HFFc6 (cell line): ENCODE results near the gene NOL7. TPM values are rescaled to one million over a fixed set of nuclear protein-coding genes. Genes with fewer than 3 reads are reported as not detected.

Experiments
- DNase-seq: peaks from one replicate; pipeline ENCODE4 v3.0.0-alpha.2; 2018
- H3K27ac Mint-ChIP-seq: 2 replicates; pipeline ENCODE4 v1.8.0; 2020; ENCODE audit warnings: mild to moderate bottlenecking, mixed read lengths
- H3K27me3 Mint-ChIP-seq: 2 replicates; pipeline ENCODE4 v1.8.0; 2021; ENCODE audit warnings: mild to moderate bottlenecking, moderate library complexity, mixed read lengths; ENCODE audit not compliant: insufficient read depth
- H3K36me3 Mint-ChIP-seq: 2 replicates; pipeline ENCODE4 v1.8.0; 2021; ENCODE audit warnings: low read depth, mixed read lengths
- H3K4me1 Mint-ChIP-seq: 2 replicates; pipeline ENCODE4 v1.8.0; 2020; ENCODE audit warnings: low read depth, mixed read lengths
- H3K4me3 Mint-ChIP-seq: 2 replicates; pipeline ENCODE4 v1.8.0; 2020; ENCODE audit warnings: mild to moderate bottlenecking, moderate library complexity, mixed read lengths
- H3K9me3 Mint-ChIP-seq: 2 replicates; pipeline ENCODE4 v1.8.0; 2020; ENCODE audit warnings: mild to moderate bottlenecking, mixed read lengths
- total RNA-seq, 6 experiments: library from RNA; stranded (reverse); fragmentation: NEBNext Ultra II Directional; extraction: Animal tissue kit (Norgen Biotek cat#: 25700); gene quantifications; 2 replicates in 1 of 6; 3 replicates in 5 of 6; pipeline ENCODE4 v1.2.3, GENCODE V29; 2021
- TF ChIP-seq, protein P1 (sequence below): fragments of 200-600 bp; sonication (generic); IDR thresholded peaks from 2 replicates; pipeline ENCODE4 v1.5.0; 2021; ENCODE audit warnings: antibody characterized with exemption, mild to moderate bottlenecking

The NOL7 gene
- total RNA-seq, 6 experiments from 2014 or later, result 68.4 to 89.6 (median 84.8) TPM

DNA sequence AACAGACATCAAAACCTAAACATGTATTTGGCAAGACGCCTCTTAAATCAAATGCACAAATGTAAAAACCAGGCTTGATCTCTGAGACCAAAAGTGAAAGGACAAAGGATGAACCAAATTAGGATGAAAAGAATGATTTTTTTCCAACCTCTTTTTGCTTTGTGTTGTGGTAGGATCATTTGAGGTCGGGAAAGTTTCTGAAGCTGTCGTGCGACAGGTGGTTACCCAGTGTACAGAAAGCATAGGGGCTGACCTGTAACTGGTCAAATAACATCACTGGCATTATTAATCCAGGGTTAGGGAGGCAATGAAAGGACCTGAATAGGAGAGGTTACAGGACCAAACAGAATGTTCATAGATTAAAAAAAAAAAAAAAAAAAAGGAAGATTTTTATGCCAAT, 18.1 kb upstream of the NOL7 start:
- Mint-ChIP-seq H3K4me3 (no peak overlapping the region), H3K27ac (no peak overlapping the region), H3K9me3 (no peaks in the 10 kb centered on the region), H3K4me1 (peaks cover 22% of the 10 kb centered on the region), H3K27me3 (no peaks in the 10 kb centered on the region), H3K36me3 (no peaks in the 10 kb centered on the region)
- TF ChIP-seq, protein P1, sequence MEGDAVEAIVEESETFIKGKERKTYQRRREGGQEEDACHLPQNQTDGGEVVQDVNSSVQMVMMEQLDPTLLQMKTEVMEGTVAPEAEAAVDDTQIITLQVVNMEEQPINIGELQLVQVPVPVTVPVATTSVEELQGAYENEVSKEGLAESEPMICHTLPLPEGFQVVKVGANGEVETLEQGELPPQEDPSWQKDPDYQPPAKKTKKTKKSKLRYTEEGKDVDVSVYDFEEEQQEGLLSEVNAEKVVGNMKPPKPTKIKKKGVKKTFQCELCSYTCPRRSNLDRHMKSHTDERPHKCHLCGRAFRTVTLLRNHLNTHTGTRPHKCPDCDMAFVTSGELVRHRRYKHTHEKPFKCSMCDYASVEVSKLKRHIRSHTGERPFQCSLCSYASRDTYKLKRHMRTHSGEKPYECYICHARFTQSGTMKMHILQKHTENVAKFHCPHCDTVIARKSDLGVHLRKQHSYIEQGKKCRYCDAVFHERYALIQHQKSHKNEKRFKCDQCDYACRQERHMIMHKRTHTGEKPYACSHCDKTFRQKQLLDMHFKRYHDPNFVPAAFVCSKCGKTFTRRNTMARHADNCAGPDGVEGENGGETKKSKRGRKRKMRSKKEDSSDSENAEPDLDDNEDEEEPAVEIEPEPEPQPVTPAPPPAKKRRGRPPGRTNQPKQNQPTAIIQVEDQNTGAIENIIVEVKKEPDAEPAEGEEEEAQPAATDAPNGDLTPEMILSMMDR, result no peak
- DNase-seq, result no peak

DNA sequence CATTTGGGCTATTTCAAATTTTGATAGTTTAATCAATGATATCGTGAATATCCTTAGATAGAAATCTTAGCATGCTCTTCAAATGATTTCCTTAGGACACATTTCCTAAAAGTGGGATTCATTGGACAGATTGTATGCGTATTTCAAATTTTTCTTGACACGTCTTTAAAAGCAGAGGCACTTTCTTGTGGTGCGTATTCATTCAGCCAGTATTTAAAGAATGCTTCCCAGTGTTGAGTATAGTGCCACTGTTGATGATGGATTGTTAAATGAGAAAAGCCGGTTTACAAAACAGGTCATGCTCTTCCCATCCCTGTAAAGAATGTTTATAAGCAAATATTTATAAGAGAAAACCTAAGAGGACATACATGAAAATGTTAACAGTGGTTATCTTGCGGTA, 15.1 kb upstream of the NOL7 start:
- Mint-ChIP-seq H3K27ac (no peak overlapping the region), H3K4me1 (peaks cover under 1% of the 10 kb centered on the region; the same call in 1 of the 2 replicates), H3K4me3 (no peak overlapping the region), H3K27me3 (no peaks in the 10 kb centered on the region), H3K36me3 (peaks cover 3% of the 10 kb centered on the region; the same call in 1 of the 2 replicates), H3K9me3 (no peaks in the 10 kb centered on the region)
- no peak for DNase-seq
- TF ChIP-seq, protein P1, result no peak

DNA sequence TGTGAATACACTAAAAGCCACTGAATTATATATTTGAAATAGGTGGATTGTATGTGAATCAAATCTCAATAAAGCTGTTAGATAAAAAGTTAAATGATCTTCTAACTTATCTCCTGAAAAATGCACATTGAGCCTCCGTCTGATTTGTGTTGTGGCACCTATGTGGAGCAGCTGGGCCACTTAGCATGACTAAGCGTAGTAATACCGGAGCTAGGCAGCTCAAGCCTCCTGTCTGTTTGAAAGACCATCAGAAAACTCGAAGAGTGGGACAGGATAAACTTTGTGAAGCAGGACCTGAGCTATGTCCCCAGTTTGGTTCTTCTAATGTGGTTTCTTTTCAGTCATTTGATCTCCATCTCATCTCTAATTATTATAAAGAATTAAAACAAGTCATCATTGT, 11.0 kb upstream of the NOL7 start:
- DNase-seq, result no peak
- no peaks in the 10 kb centered on the region for H3K4me1 Mint-ChIP-seq
- H3K27ac Mint-ChIP-seq, result no peak overlapping the region
- H3K9me3 Mint-ChIP-seq, result no peaks in the 10 kb centered on the region
- TF ChIP-seq, protein P1, result no peak
- no peak overlapping the region for H3K4me3 Mint-ChIP-seq
- peaks cover 11% of the 10 kb centered on the region for H3K36me3 Mint-ChIP-seq
- no peaks in the 10 kb centered on the region for H3K27me3 Mint-ChIP-seq

DNA sequence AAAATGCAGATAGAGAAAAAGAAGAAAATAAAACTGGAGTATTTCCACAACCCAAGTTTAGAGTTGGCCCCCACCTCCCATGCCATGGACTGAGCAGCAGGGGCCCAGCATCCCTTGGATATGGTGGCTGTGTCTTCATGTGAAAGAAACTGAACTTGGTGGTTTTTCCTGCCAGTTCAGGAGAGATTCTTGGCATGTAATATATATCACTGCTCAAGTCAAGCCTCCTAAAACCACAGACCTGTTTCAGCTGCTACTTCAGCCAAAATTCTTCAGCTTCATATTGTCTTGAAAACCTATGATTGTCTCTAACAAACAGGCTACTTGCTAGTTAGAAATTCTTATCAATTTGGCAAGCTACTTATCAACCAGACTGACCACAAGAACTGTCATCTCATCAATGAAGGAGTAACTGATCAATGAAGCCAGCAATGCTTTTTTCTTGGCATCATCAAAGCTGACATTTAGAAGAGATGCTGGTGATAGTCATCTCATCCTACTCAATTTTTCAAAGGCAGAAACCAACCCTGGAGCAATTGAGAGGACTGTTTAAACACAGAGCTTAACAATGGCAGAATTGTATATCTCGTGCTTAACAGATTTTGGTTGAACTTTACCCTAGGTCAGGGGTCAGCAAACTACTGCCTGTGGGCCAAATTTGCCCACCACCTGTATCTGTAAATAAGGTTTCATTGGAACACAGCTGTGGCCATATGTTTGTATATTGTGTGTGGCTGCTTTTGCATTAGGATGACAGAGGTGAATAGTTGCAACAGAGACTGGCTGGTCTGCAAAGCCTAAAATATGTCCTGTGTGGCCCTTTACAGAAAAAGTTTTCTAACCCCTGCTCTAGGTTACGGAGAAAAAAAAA, 10.4 kb upstream of the NOL7 start:
- Mint-ChIP-seq H3K36me3 (peaks cover 11% of the 10 kb centered on the region), H3K4me3 (no peak overlapping the region), H3K27ac (no peak overlapping the region), H3K9me3 (no peaks in the 10 kb centered on the region), H3K27me3 (no peaks in the 10 kb centered on the region), H3K4me1 (no peaks in the 10 kb centered on the region)
- no peak for DNase-seq
- TF ChIP-seq, protein P1, result no peak

DNA sequence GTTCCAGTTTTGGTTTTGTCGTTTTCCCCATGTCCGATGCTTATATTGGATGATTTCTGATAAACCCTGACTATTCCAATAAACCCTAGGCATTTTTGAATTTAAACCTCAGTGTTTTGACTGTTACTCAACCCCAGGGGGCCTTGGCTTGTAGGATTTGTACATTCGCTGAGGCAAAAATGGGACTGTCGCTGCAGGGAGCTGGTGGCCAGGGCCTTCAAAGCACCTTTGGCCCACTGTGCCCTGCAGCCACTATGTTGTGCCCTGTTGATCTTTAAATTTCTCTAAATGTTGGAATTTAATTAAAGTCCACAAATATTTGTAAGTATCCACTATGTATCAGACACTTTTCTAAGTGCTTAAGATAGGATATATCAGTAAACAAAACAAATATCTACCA, 9.5 kb upstream of the NOL7 start:
- no peaks in the 10 kb centered on the region for H3K4me1 Mint-ChIP-seq
- H3K27me3 Mint-ChIP-seq, result no peaks in the 10 kb centered on the region
- no peak overlapping the region for H3K4me3 Mint-ChIP-seq
- H3K36me3 Mint-ChIP-seq, result peaks cover 11% of the 10 kb centered on the region
- no peak for DNase-seq
- H3K27ac Mint-ChIP-seq, result no peak overlapping the region
- TF ChIP-seq, protein P1, result no peak
- no peaks in the 10 kb centered on the region for H3K9me3 Mint-ChIP-seq
